Mesendoderm (in vitro differentiated cells): ENCODE measurements around the gene SCNN1B.

Experiments used
- DNase-seq: peaks from one replicate; pipeline ENCODE4 v3.0.0; 2013
- H2AK5ac ChIP-seq: 2 replicates; pipeline ENCODE4 v1.6.1; 2013; ENCODE audit warnings: low read length, inconsistent platforms
- H2BK120ac ChIP-seq: 2 replicates; pipeline ENCODE4 v1.6.1; 2013; ENCODE audit warnings: low read depth, mild to moderate bottlenecking, low read length, moderate library complexity, mixed read lengths
- H2BK15ac ChIP-seq: replicated peaks from 2 replicates; pipeline ENCODE4 v1.6.1; 2013; ENCODE audit warnings: low read depth, mild to moderate bottlenecking, moderate library complexity
- H2BK5ac ChIP-seq: 2 replicates; pipeline ENCODE4 v1.6.1; 2013; ENCODE audit warnings: low read length, inconsistent platforms
- H3K18ac ChIP-seq: 2 replicates; pipeline ENCODE4 v1.6.1; 2013; ENCODE audit warnings: mild to moderate bottlenecking, low read length, mixed read lengths
- H3K23ac ChIP-seq: one replicate; pipeline ENCODE4 v1.6.1; 2013; ENCODE audit warnings: low read length
- H3K27ac ChIP-seq: 2 replicates; pipeline ENCODE4 v1.5.1; 2013; ENCODE audit warnings: low read depth, mild to moderate bottlenecking, inconsistent platforms, low read length, moderate library complexity
- H3K27me3 ChIP-seq: 2 replicates; pipeline ENCODE4 v1.6.1; 2013; ENCODE audit warnings: low read length, control low read depth, mild to moderate bottlenecking, inconsistent platforms; ENCODE audit not compliant: insufficient read depth, poor library complexity
- H3K36me3 ChIP-seq: 2 replicates; pipeline ENCODE4 v1.6.1; 2013; ENCODE audit warnings: low read length, inconsistent platforms; ENCODE audit not compliant: control insufficient read depth, insufficient read depth
- H3K4ac ChIP-seq: one replicate; pipeline ENCODE4 v1.6.1; 2013; ENCODE audit warnings: low read depth, mild to moderate bottlenecking, low read length, moderate library complexity
- H3K4me1 ChIP-seq: 2 replicates; pipeline ENCODE4 v1.6.1; 2013; ENCODE audit warnings: low read depth, low read length, inconsistent platforms; ENCODE audit not compliant: control insufficient read depth
- H3K4me2 ChIP-seq: 2 replicates; pipeline ENCODE4 v1.6.1; 2013; ENCODE audit warnings: low read length
- H3K4me3 ChIP-seq: 2 replicates; pipeline ENCODE4 v1.5.1; 2013; ENCODE audit warnings: mild to moderate bottlenecking, low read length
- H3K56ac ChIP-seq: one replicate; pipeline ENCODE4 v1.6.1; 2013; ENCODE audit warnings: low read length
- H3K79me1 ChIP-seq: 2 replicates; pipeline ENCODE4 v1.6.1; 2013; ENCODE audit warnings: low read length, inconsistent platforms
- H3K79me2 ChIP-seq: 2 replicates; pipeline ENCODE4 v1.6.1; 2013; ENCODE audit warnings: mild to moderate bottlenecking, low read length; ENCODE audit not compliant: control insufficient read depth, insufficient read depth
- H3K9ac ChIP-seq: 2 replicates; pipeline ENCODE4 v1.6.1; 2013; ENCODE audit warnings: low read length, inconsistent platforms
- H4K5ac ChIP-seq: one replicate; pipeline ENCODE4 v1.6.1; 2013; ENCODE audit warnings: low read length
- H4K8ac ChIP-seq: one replicate; pipeline ENCODE4 v1.6.1; 2013; ENCODE audit warnings: low read depth, mild to moderate bottlenecking, control low read depth, low read length, moderate library complexity
- WGBS: extraction: QIAGEN DNeasy Blood & Tissue Kit; methylation state at CpG from one replicate; pipeline ENCODE4 v1.1.7; 2013; ENCODE audit warnings: low lambda C conversion rate, missing lambda C conversion rate; ENCODE audit not compliant: insufficient coverage; ENCODE audit errors: extremely low coverage; 5-methylcytosine and 5-hydroxymethylcytosine counted together

The SCNN1B gene

GRCh38 chr16:23290189-23291062 lies 11.7 kb upstream of the SCNN1B start:
- Histone ChIP-seq H3K4me3 (no peak overlapping the region), H3K79me1 (no peaks in the 10 kb centered on the region), H4K5ac (no peak overlapping the region), H3K79me2 (no peaks in the 10 kb centered on the region), H3K4me1 (no peaks in the 10 kb centered on the region), H2BK15ac (no peak overlapping the region), H3K23ac (no peak overlapping the region), H2BK5ac (no peak overlapping the region), H2BK120ac (no peak overlapping the region), H4K8ac (no peak overlapping the region), H3K18ac (no peak overlapping the region), H3K27ac (no peak overlapping the region), H3K27me3 (no peaks in the 10 kb centered on the region), H3K4ac (no peak overlapping the region), H3K9ac (no peak overlapping the region), H3K56ac (no peak overlapping the region), H2AK5ac (no peak overlapping the region), H3K4me2 (no peak overlapping the region), H3K36me3 (no peaks in the 10 kb centered on the region)
- no peak for DNase-seq
- no CpG with 5 or more reads among the region's 12 CpGs for WGBS

GRCh38 chr16:23293016-23293415 lies 9.1 kb upstream of the SCNN1B start:
- H2AK5ac ChIP-seq = no peak overlapping the region
- no CpG with 5 or more reads among the region's 6 CpGs for WGBS
- no peak overlapping the region for H2BK120ac ChIP-seq
- H3K18ac ChIP-seq = no peak overlapping the region
- H3K79me2 ChIP-seq = no peaks in the 10 kb centered on the region
- H2BK15ac ChIP-seq = no peak overlapping the region
- no peak overlapping the region for H2BK5ac ChIP-seq
- no peak overlapping the region for H4K5ac ChIP-seq
- H3K27me3 ChIP-seq = no peaks in the 10 kb centered on the region
- no peaks in the 10 kb centered on the region for H3K79me1 ChIP-seq
- no peak overlapping the region for H3K9ac ChIP-seq
- DNase-seq = no peak
- H3K4me3 ChIP-seq = no peak overlapping the region
- H4K8ac ChIP-seq = no peak overlapping the region
- H3K4me2 ChIP-seq = no peak overlapping the region
- H3K4me1 ChIP-seq = no peaks in the 10 kb centered on the region
- no peak overlapping the region for H3K56ac ChIP-seq
- no peak overlapping the region for H3K23ac ChIP-seq
- no peak overlapping the region for H3K27ac ChIP-seq
- H3K4ac ChIP-seq = no peak overlapping the region
- no peaks in the 10 kb centered on the region for H3K36me3 ChIP-seq

- no peak overlapping the region for H3K4me3 ChIP-seq
- H4K8ac ChIP-seq = no peak overlapping the region
- no peak overlapping the region for H2AK5ac ChIP-seq
- no peak overlapping the region for H2BK5ac ChIP-seq
- no peak overlapping the region for H3K23ac ChIP-seq
- H3K79me1 ChIP-seq = no peaks in the 10 kb centered on the region
- H3K56ac ChIP-seq = no peak overlapping the region
- H3K27me3 ChIP-seq = no peaks in the 10 kb centered on the region
- no peak overlapping the region for H3K18ac ChIP-seq
- no peaks in the 10 kb centered on the region for H3K36me3 ChIP-seq
- H2BK15ac ChIP-seq = no peak overlapping the region
- H4K5ac ChIP-seq = no peak overlapping the region
- no CpG with 5 or more reads among the region's 2 CpGs for WGBS
- no peak overlapping the region for H3K9ac ChIP-seq
- no peak for DNase-seq
- H3K4ac ChIP-seq = no peak overlapping the region
- H3K4me2 ChIP-seq = no peak overlapping the region
- no peak overlapping the region for H3K27ac ChIP-seq
- H3K4me1 ChIP-seq = no peaks in the 10 kb centered on the region
- no peaks in the 10 kb centered on the region for H3K79me2 ChIP-seq
- no peak overlapping the region for H2BK120ac ChIP-seq
These were observed 7.8 kb upstream of the SCNN1B start for GRCh38 chr16:23294260-23294659.

- Histone ChIP-seq H3K4me1 (peaks cover 3% of the 10 kb centered on the region), H3K4me3 (no peak overlapping the region), H3K4me2 (no peak overlapping the region), H3K4ac (no peak overlapping the region), H3K18ac (no peak overlapping the region), H3K36me3 (no peaks in the 10 kb centered on the region), H2AK5ac (no peak overlapping the region), H3K27me3 (peaks cover 5% of the 10 kb centered on the region), H3K27ac (no peak overlapping the region), H4K5ac (no peak overlapping the region), H4K8ac (no peak overlapping the region), H3K9ac (no peak overlapping the region), H2BK15ac (no peak overlapping the region), H3K56ac (no peak overlapping the region), H2BK5ac (no peak overlapping the region), H3K79me1 (no peaks in the 10 kb centered on the region), H2BK120ac (no peak overlapping the region), H3K79me2 (no peaks in the 10 kb centered on the region), H3K23ac (no peak overlapping the region)
- WGBS = no CpG with 5 or more reads among the region's 3 CpGs
- peak; percentile 63 for DNase-seq
These were observed 5.1 kb upstream of the SCNN1B start for GRCh38 chr16:23296994-23297393.

GRCh38 chr16:23298290-23298915 lies 3.7 kb upstream of the SCNN1B start:
- peaks cover 16% of the 10 kb centered on the region for H3K27me3 ChIP-seq
- no CpG with 5 or more reads among the region's 6 CpGs for WGBS
- no peak overlapping the region for H4K8ac ChIP-seq
- H3K4ac ChIP-seq = no peak overlapping the region
- no peaks in the 10 kb centered on the region for H3K36me3 ChIP-seq
- no peak overlapping the region for H4K5ac ChIP-seq
- no peak overlapping the region for H3K27ac ChIP-seq
- H3K79me1 ChIP-seq = no peaks in the 10 kb centered on the region
- no peak for DNase-seq
- no peak overlapping the region for H2BK5ac ChIP-seq
- H3K4me2 ChIP-seq = no peak overlapping the region
- H3K4me3 ChIP-seq = no peak overlapping the region
- no peak overlapping the region for H3K18ac ChIP-seq
- H3K23ac ChIP-seq = no peak overlapping the region
- H3K79me2 ChIP-seq = no peaks in the 10 kb centered on the region
- H2BK15ac ChIP-seq = no peak overlapping the region
- H3K9ac ChIP-seq = no peak overlapping the region
- H2BK120ac ChIP-seq = no peak overlapping the region
- no peak overlapping the region for H2AK5ac ChIP-seq
- no peak overlapping the region for H3K56ac ChIP-seq
- peaks cover 3% of the 10 kb centered on the region for H3K4me1 ChIP-seq
